Measurements from ENCODE around the gene GJB4.

DNA sequence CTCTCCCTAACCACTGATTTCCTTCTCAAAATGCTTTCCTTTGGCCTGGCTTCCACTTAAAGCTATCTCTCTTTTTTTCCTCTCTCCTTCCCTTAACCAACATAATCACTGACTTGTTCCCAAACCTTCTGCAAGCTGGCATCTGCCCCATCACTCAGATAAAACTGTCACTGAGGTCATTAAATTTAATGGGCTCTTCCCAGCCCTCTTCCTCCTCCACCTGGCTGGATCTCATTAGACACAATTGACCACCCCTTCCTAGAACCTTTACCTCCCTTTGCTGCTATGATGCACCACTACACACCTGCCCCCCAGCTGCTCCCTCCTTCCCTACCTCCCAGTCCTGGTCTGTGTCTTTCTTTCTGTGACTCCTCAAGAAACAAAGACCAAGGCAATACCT, 48.7 kb upstream of the GJB4 start:
- TF ChIP-seq, protein P1, sequence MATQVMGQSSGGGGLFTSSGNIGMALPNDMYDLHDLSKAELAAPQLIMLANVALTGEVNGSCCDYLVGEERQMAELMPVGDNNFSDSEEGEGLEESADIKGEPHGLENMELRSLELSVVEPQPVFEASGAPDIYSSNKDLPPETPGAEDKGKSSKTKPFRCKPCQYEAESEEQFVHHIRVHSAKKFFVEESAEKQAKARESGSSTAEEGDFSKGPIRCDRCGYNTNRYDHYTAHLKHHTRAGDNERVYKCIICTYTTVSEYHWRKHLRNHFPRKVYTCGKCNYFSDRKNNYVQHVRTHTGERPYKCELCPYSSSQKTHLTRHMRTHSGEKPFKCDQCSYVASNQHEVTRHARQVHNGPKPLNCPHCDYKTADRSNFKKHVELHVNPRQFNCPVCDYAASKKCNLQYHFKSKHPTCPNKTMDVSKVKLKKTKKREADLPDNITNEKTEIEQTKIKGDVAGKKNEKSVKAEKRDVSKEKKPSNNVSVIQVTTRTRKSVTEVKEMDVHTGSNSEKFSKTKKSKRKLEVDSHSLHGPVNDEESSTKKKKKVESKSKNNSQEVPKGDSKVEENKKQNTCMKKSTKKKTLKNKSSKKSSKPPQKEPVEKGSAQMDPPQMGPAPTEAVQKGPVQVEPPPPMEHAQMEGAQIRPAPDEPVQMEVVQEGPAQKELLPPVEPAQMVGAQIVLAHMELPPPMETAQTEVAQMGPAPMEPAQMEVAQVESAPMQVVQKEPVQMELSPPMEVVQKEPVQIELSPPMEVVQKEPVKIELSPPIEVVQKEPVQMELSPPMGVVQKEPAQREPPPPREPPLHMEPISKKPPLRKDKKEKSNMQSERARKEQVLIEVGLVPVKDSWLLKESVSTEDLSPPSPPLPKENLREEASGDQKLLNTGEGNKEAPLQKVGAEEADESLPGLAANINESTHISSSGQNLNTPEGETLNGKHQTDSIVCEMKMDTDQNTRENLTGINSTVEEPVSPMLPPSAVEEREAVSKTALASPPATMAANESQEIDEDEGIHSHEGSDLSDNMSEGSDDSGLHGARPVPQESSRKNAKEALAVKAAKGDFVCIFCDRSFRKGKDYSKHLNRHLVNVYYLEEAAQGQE (IDR thresholded peaks at IDR 0.05; ENCODE audit: insufficient replicate concordance, low read depth), result no peak
- TF ChIP-seq, protein P2, sequence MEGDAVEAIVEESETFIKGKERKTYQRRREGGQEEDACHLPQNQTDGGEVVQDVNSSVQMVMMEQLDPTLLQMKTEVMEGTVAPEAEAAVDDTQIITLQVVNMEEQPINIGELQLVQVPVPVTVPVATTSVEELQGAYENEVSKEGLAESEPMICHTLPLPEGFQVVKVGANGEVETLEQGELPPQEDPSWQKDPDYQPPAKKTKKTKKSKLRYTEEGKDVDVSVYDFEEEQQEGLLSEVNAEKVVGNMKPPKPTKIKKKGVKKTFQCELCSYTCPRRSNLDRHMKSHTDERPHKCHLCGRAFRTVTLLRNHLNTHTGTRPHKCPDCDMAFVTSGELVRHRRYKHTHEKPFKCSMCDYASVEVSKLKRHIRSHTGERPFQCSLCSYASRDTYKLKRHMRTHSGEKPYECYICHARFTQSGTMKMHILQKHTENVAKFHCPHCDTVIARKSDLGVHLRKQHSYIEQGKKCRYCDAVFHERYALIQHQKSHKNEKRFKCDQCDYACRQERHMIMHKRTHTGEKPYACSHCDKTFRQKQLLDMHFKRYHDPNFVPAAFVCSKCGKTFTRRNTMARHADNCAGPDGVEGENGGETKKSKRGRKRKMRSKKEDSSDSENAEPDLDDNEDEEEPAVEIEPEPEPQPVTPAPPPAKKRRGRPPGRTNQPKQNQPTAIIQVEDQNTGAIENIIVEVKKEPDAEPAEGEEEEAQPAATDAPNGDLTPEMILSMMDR (IDR thresholded peaks at IDR 0.05; ENCODE audit: insufficient read depth, low read length), result no peak
- no peak for TF ChIP-seq POLR2AphosphoS5 (IDR thresholded peaks at IDR 0.05; ENCODE audit: low read depth)
- TF ChIP-seq SPI1 (IDR thresholded peaks at IDR 0.05; ENCODE audit: borderline replicate concordance, low read depth), result no peak
